Stomach (tissue), 9 donors: ENCODE data around the gene KERA. TPM values are rescaled to one million over a fixed set of nuclear protein-coding genes. Genes with fewer than 3 reads are reported as not detected.

Experiments used
- DNase-seq, 2 donors: peaks; one replicate each; pipeline versions ENCODE4 v3.0.0 to v3.0.0-alpha.2; 2013 to 2019
- H3K27ac ChIP-seq, 5 donors: fragments of 200-600 bp in 4 of 5; sonication (generic) in 4 of 5; one replicate each; pipeline ENCODE4 v1.5.1; 2013 to 2019; ENCODE audit warnings: mild to moderate bottlenecking in 1 of 5, moderate library complexity in 1 of 5
- H3K27me3 ChIP-seq, 3 donors: fragments of 200-600 bp; sonication (generic); one replicate each; pipeline ENCODE4 v1.5.1; 2017 to 2019; ENCODE audit warnings: mixed run types in 1 of 3
- H3K36me3 ChIP-seq, 4 donors: fragments of 200-600 bp; sonication (generic); 1 replicate in 3 of 4; 2 replicates in 1 of 4; pipeline ENCODE4 v1.5.1; 2016 to 2019
- H3K4me1 ChIP-seq, 4 donors: fragments of 200-600 bp; sonication (generic); one replicate each; pipeline ENCODE4 v1.5.1; 2016 to 2019
- H3K4me3 ChIP-seq, 4 donors: fragments of 200-600 bp; sonication (generic) in 3 of 4; one replicate each; pipeline ENCODE4 v1.5.1; 2016 to 2019; ENCODE audit warnings: mild to moderate bottlenecking in 1 of 4
- H3K9me3 ChIP-seq, 4 donors: fragments of 200-600 bp; sonication (generic); one replicate each; pipeline ENCODE4 v1.5.1; 2016 to 2019
- CTCF ChIP-seq, 7 experiments: fragments of 450-650 bp in 4 of 7; fragments of 200-600 bp in 3 of 7; sonication (generic) in 3 of 7; IDR thresholded peaks; one replicate each; pipeline ENCODE4 v1.5.1; 2016 to 2019; ENCODE audit warnings: antibody characterized with exemption in 7 of 7, control low read depth in 2 of 7, mild to moderate bottlenecking in 1 of 7
- EP300 ChIP-seq: sonication (generic); formaldehyde crosslinking; IDR thresholded peaks from one replicate; pipeline ENCODE4 v1.6.1; 2017; ENCODE audit warnings: antibody characterized with exemption
- POLR2A ChIP-seq, 4 donors: fragments of 450-650 bp; IDR thresholded peaks; one replicate each; pipeline ENCODE4 v1.6.1; 2016; ENCODE audit warnings: antibody characterized with exemption in 4 of 4, control low read depth in 2 of 4, mild to moderate bottlenecking in 1 of 4, moderate library complexity in 1 of 4
- POLR2AphosphoS5 ChIP-seq, 3 donors: sonication (generic); formaldehyde crosslinking; IDR thresholded peaks; one replicate each; pipeline ENCODE4 v1.6.1; 2016; ENCODE audit warnings: antibody characterized with exemption in 3 of 3
- WGBS, 5 donors: extraction: QIAGEN DNeasy Blood & Tissue Kit in 3 of 5; methylation state at CpG; one replicate each; pipeline versions ENCODE4 v1.1.5 to v1.1.7; 2013 to 2018; 5-methylcytosine and 5-hydroxymethylcytosine counted together
- intact Hi-C: fragments of 100-400 bp; cut with DNase I; formaldehyde crosslinking; loops from one replicate; pipeline ENCODE4 v1.15.1; 2023; ENCODE audit warnings: low total_unique reads
- polyA plus RNA-seq, 3 donors: library from polyadenylated mRNA; stranded (reverse); fragments of 200-250 nt; gene quantifications; one replicate each; pipeline ENCODE4 v1.2.3, GENCODE V29; 2013
- total RNA-seq, 5 donors: library from RNA; depleted of rRNA; stranded (reverse); fragments of >200 nt; gene quantifications; one replicate each; pipeline versions ENCODE4 v1.1.0 to v1.2.3, GENCODE V29; 2014 to 2016
- donor health status: healthy with polysubstance abuse.
- donor health status: Bipolar disorder and iron deficiency.
- donor health status: healthy.

The KERA gene
- total and polyA plus RNA-seq, 8 donors = 2.2 TPM; not detected in 7

GRCh38 chr12:91009319-91009950, 48.4 kb downstream of the KERA start:
- H3K4me1 ChIP-seq = no peaks in the 10 kb centered on the region
- no peak overlapping the region for H3K27ac ChIP-seq
- intact Hi-C loops = no loop called here
- H3K4me3 ChIP-seq = no peak overlapping the region
- no peaks in the 10 kb centered on the region for H3K27me3 ChIP-seq
- no peaks in the 10 kb centered on the region for H3K36me3 ChIP-seq
- 56 to 75% (median 73%) methylated on average over 1 of the region's 1 CpG for WGBS, 5 donors
- no peaks in the 10 kb centered on the region for H3K9me3 ChIP-seq
- TF ChIP-seq EP300 = no peak
- DNase-seq = peak in 1 of 2 donors; percentile 24

GRCh38 chr12:91007531-91008290, 50.1 kb downstream of the KERA start:
- no peak overlapping the region for H3K4me3 ChIP-seq
- WGBS, 5 donors = 70 to 85% (median 78%) methylated on average over 2 of the region's 2 CpGs

DNA sequence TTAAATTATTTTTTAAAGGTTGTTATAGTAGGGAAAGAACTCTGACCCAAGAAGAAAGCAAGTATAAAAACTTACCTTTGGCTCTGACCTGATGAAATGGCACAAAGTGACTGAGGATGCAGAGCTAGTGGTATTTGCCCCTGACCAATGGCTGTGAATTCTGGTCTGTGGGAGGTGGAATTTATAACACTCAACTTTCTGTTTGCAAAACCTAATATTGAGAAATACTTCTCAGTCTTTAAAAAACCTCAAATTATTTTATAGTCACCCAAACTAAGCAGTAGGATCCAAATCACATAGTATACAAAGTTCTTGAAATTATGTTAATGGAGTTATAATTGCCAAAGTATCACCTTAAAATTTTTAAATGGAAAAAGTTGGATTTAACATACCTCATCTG, 53.0 kb downstream of the KERA start, which contains the start of gene EPYC:
TSS of gene EPYC (minus strand) at position 101 of the 400 bp plus-strand sequence. CDS start 2,407 bp downstream, outside the sequence.
- intact Hi-C loops = no loop called here
- TF ChIP-seq POLR2A (IDR thresholded peaks at IDR 0.05) (no peak), POLR2AphosphoS5 (IDR thresholded peaks at IDR 0.05) (no peak), EP300 (no peak), CTCF (IDR thresholded peaks at IDR 0.05) (no peak)

More at GRCh38 chr12:91007531-91008290, 50.1 kb downstream of the KERA start:
- Histone ChIP-seq H3K27me3 (no peaks in the 10 kb centered on the region), H3K4me1 (no peaks in the 10 kb centered on the region), H3K36me3 (no peaks in the 10 kb centered on the region), H3K27ac (no peak overlapping the region), H3K9me3 (no peaks in the 10 kb centered on the region)
- intact Hi-C loops = no loop called here
- no peak for DNase-seq
- TF ChIP-seq EP300 (no peak), POLR2AphosphoS5 (IDR thresholded peaks at IDR 0.05) (no peak), CTCF (IDR thresholded peaks at IDR 0.05) (no peak), POLR2A (IDR thresholded peaks at IDR 0.05) (no peak)

DNA sequence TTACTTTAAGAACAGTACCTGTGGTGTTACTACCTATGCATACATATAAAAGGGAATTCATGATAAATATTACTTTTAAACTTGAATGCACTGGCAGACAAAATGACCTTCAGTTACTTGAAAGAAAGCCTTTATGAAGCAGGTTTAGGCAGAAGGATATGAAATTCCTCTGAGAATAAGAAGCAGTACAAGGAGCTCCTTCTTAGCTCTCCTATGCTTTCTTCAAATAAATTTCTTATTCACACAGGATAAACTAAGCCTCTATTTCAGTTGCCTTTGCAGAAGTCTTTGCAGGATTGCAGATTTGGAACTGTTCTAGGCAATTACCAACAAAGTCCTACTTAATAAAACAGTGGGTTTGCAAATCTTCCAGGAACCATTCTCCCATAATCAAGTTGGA, 54.1 kb downstream of the KERA start:
- H3K36me3 ChIP-seq = no peaks in the 10 kb centered on the region
- no peaks in the 10 kb centered on the region for H3K27me3 ChIP-seq
- H3K4me1 ChIP-seq = peaks cover 0 to 8% (median 0%) of the 10 kb centered on the region in 4 donors
- DNase-seq = no peak
- intact Hi-C loops = no loop called here
- H3K4me3 ChIP-seq = no peak overlapping the region
- TF ChIP-seq POLR2AphosphoS5 (IDR thresholded peaks at IDR 0.05) (no peak), CTCF (IDR thresholded peaks at IDR 0.05) (no peak), POLR2A (IDR thresholded peaks at IDR 0.05) (no peak), EP300 (no peak)
- H3K9me3 ChIP-seq = no peaks in the 10 kb centered on the region
- no peak overlapping the region for H3K27ac ChIP-seq

More for the DNA sequence above, 53.0 kb downstream of the KERA start, which contains the start of gene EPYC:
- no peaks in the 10 kb centered on the region for H3K27me3 ChIP-seq
- no peak for DNase-seq
- no peaks in the 10 kb centered on the region for H3K36me3 ChIP-seq
- no peaks in the 10 kb centered on the region for H3K9me3 ChIP-seq
- H3K27ac ChIP-seq = no peak within 1 kb of the TSS
- no peak within 1 kb of the TSS for H3K4me3 ChIP-seq
- peaks cover 0 to 8% (median 0%) of the 10 kb centered on the region in 4 donors for H3K4me1 ChIP-seq
